GM23338 (cell line): ENCODE measurements around the gene TMEM37. TPM values are rescaled to one million over a fixed set of nuclear protein-coding genes. Genes with fewer than 3 reads are reported as not detected.

Experiments
- ATAC-seq: fragments of 200-7000 bp; cut with Tn5 transposase; 3 replicates; pipeline ENCODE4 v1.9.1; 2020
- DNase-seq: peaks from one replicate; pipeline ENCODE4 v3.0.0-alpha.2; 2015; ENCODE audit warnings: low spot score
- H2AFZ ChIP-seq: fragments of 200-600 bp; sonication (generic); 2 replicates; pipeline ENCODE4 v1.8.0; 2016; ENCODE audit warnings: antibody characterized with exemption, mild to moderate bottlenecking, moderate library complexity
- H3F3A ChIP-seq: fragments of 200-600 bp; sonication (generic); replicated peaks from 2 replicates; pipeline ENCODE4 v1.8.0; 2017; ENCODE audit warnings: antibody characterized with exemption, mixed run types, low read depth
- H3K27ac ChIP-seq: fragments of 200-600 bp; sonication (generic); 2 replicates; pipeline ENCODE4 v1.6.1; 2016; ENCODE audit warnings: low read depth
- H3K27me3 ChIP-seq: fragments of 200-600 bp; sonication (generic); 2 replicates; pipeline ENCODE4 v1.8.0; 2016; ENCODE audit warnings: mild to moderate bottlenecking, mixed run types, moderate library complexity; ENCODE audit not compliant: insufficient read depth
- H3K36me3 ChIP-seq: fragments of 200-600 bp; sonication (generic); 2 replicates; pipeline ENCODE4 v1.8.0; 2016; ENCODE audit warnings: mild to moderate bottlenecking; ENCODE audit not compliant: insufficient read depth
- H3K4me1 ChIP-seq: fragments of 200-600 bp; sonication (generic); 2 replicates; pipeline ENCODE4 v1.8.0; 2016; ENCODE audit warnings: mild to moderate bottlenecking, moderate library complexity; ENCODE audit not compliant: insufficient read depth
- H3K4me2 ChIP-seq: fragments of 200-600 bp; sonication (generic); 2 replicates; pipeline ENCODE4 v1.7.1; 2017; ENCODE audit warnings: mixed run types
- H3K4me3 ChIP-seq: fragments of 200-600 bp; sonication (generic); 2 replicates; pipeline ENCODE4 v1.6.1; 2016; ENCODE audit warnings: mixed run types
- H3K79me2 ChIP-seq: fragments of 200-600 bp; sonication (generic); replicated peaks from 2 replicates; pipeline ENCODE4 v1.8.0; 2017; ENCODE audit warnings: mild to moderate bottlenecking; ENCODE audit not compliant: insufficient read depth
- H3K9me2 ChIP-seq: fragments of 200-600 bp; sonication (generic); 2 replicates; pipeline ENCODE4 v1.8.0; 2017; ENCODE audit not compliant: insufficient read depth
- H4K20me1 ChIP-seq: fragments of 200-600 bp; sonication (generic); replicated peaks from 2 replicates; pipeline ENCODE4 v1.8.0; 2017; ENCODE audit warnings: mild to moderate bottlenecking; ENCODE audit not compliant: insufficient read depth
- H3K27ac Mint-ChIP-seq: 2 replicates; pipeline ENCODE4 v1.8.0; 2020; ENCODE audit warnings: inconsistent platforms, mild to moderate bottlenecking, moderate library complexity, mixed read lengths
- H3K27me3 Mint-ChIP-seq: 3 replicates; pipeline ENCODE4 v1.8.0; 2022; ENCODE audit warnings: low read depth, mild to moderate bottlenecking, moderate library complexity, mixed read lengths, inconsistent platforms; ENCODE audit not compliant: insufficient read depth, poor library complexity
- H3K36me3 Mint-ChIP-seq: 3 replicates; pipeline ENCODE4 v1.8.0; 2021; ENCODE audit warnings: low read depth, mild to moderate bottlenecking, inconsistent platforms, moderate library complexity, mixed read lengths
- H3K4me1 Mint-ChIP-seq: 3 replicates; pipeline ENCODE4 v1.8.0; 2020; ENCODE audit warnings: mild to moderate bottlenecking, inconsistent platforms, mixed read lengths
- H3K4me3 Mint-ChIP-seq: 3 replicates; pipeline ENCODE4 v1.8.0; 2021; ENCODE audit warnings: moderate library complexity, mild to moderate bottlenecking, inconsistent platforms, mixed read lengths
- H3K9me3 Mint-ChIP-seq: 3 replicates; pipeline ENCODE4 v1.8.0; 2020; ENCODE audit warnings: moderate library complexity, mild to moderate bottlenecking, inconsistent platforms, mixed read lengths
- CREB1 ChIP-seq: fragments of 250-450 bp; sonication (Bioruptor Pico); IDR thresholded peaks from 2 replicates; pipeline ENCODE4 v1.5.0; 2020; ENCODE audit warnings: low read depth, mild to moderate bottlenecking, moderate library complexity
- EZH2 ChIP-seq: fragments of 200-600 bp; sonication (generic); IDR thresholded peaks from one replicate; pipeline ENCODE4 v1.8.0; 2017; ENCODE audit warnings: antibody characterized with exemption, mild to moderate bottlenecking, low read depth; ENCODE audit not compliant: unreplicated experiment
- EZH2phosphoT487 ChIP-seq: fragments of 200-600 bp; sonication (generic); IDR thresholded peaks from one replicate; pipeline ENCODE4 v1.8.1; 2018; ENCODE audit warnings: antibody characterized with exemption; ENCODE audit not compliant: unreplicated experiment
- JUNB ChIP-seq: IDR thresholded peaks from one replicate; pipeline ENCODE4 v1.6.1; 2016; ENCODE audit warnings: antibody characterized with exemption; ENCODE audit not compliant: unreplicated experiment
- NANOG ChIP-seq: IDR thresholded peaks from 2 replicates; pipeline ENCODE4 v1.6.1; 2016; ENCODE audit warnings: antibody characterized with exemption, borderline replicate concordance
- POLR2AphosphoS5 ChIP-seq: IDR thresholded peaks from 2 replicates; pipeline ENCODE4 v1.6.1; 2016; ENCODE audit warnings: antibody characterized with exemption, low read depth
- ZNF331 ChIP-seq: fragments of 250-450 bp; sonication (Bioruptor Pico); IDR thresholded peaks from 2 replicates; pipeline ENCODE4 v1.5.0; 2020; ENCODE audit warnings: low read depth, mild to moderate bottlenecking, moderate library complexity
- polyA plus RNA-seq: library from polyadenylated mRNA; unstranded; fragments of >200 nt; fragmentation: Nextera tagmentation; extraction: Ambion mirVana; gene quantifications from 2 replicates; pipeline ENCODE4 v1.2.1, GENCODE V29; 2016
- total RNA-seq: library from RNA; depleted of rRNA; stranded (reverse); fragments of >200 nt; shearing (Covaris generic); gene quantifications from 2 replicates; pipeline ENCODE4 v1.2.3, GENCODE V29; 2014
- TF ChIP-seq, protein P1 (sequence below): fragments of 250-450 bp; sonication (Bioruptor Pico); IDR thresholded peaks from 2 replicates; pipeline ENCODE4 v1.5.0; 2020; ENCODE audit warnings: mild to moderate bottlenecking, moderate library complexity
- TF ChIP-seq, protein P2 (sequence below): IDR thresholded peaks from one replicate; pipeline ENCODE4 v1.6.1; 2018; ENCODE audit warnings: antibody characterized with exemption; ENCODE audit not compliant: unreplicated experiment
- TF ChIP-seq, protein P3 (sequence below), 2 experiments: fragments of 200-600 bp in 1 of 2; sonication (generic) in 1 of 2; conservative IDR thresholded peaks; 2 replicates each; pipeline versions ENCODE4 v1.5.1 to v1.6.1; 2016 to 2017; ENCODE audit warnings: antibody characterized with exemption in 2 of 2, low read depth in 2 of 2, mild to moderate bottlenecking in 2 of 2, moderate library complexity in 1 of 2

TMEM37 gene
- total and polyA plus RNA-seq, 2 experiments from 2014 or later: 8.6 to 8.8 TPM

DNA sequence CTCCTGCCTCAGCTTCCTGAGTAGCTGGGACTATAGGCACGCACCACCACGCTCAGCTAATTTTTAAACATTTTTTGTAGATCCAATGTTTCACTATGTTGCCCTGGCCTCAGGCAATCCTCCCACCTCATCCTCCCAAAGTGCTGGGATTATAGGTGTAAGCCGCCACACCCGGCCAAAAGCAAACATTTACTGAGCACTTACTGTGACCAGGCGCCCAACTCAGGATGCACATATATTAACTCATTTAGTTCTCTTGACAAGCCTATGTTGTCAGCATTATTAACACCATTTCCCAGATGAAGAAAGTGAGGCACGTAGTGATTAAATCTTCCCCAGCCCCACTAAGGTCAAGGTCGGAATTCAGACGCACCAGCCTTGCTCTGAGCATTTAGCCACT, 41.1 kb downstream of the TMEM37 start (continued):
- TF ChIP-seq, protein P1, sequence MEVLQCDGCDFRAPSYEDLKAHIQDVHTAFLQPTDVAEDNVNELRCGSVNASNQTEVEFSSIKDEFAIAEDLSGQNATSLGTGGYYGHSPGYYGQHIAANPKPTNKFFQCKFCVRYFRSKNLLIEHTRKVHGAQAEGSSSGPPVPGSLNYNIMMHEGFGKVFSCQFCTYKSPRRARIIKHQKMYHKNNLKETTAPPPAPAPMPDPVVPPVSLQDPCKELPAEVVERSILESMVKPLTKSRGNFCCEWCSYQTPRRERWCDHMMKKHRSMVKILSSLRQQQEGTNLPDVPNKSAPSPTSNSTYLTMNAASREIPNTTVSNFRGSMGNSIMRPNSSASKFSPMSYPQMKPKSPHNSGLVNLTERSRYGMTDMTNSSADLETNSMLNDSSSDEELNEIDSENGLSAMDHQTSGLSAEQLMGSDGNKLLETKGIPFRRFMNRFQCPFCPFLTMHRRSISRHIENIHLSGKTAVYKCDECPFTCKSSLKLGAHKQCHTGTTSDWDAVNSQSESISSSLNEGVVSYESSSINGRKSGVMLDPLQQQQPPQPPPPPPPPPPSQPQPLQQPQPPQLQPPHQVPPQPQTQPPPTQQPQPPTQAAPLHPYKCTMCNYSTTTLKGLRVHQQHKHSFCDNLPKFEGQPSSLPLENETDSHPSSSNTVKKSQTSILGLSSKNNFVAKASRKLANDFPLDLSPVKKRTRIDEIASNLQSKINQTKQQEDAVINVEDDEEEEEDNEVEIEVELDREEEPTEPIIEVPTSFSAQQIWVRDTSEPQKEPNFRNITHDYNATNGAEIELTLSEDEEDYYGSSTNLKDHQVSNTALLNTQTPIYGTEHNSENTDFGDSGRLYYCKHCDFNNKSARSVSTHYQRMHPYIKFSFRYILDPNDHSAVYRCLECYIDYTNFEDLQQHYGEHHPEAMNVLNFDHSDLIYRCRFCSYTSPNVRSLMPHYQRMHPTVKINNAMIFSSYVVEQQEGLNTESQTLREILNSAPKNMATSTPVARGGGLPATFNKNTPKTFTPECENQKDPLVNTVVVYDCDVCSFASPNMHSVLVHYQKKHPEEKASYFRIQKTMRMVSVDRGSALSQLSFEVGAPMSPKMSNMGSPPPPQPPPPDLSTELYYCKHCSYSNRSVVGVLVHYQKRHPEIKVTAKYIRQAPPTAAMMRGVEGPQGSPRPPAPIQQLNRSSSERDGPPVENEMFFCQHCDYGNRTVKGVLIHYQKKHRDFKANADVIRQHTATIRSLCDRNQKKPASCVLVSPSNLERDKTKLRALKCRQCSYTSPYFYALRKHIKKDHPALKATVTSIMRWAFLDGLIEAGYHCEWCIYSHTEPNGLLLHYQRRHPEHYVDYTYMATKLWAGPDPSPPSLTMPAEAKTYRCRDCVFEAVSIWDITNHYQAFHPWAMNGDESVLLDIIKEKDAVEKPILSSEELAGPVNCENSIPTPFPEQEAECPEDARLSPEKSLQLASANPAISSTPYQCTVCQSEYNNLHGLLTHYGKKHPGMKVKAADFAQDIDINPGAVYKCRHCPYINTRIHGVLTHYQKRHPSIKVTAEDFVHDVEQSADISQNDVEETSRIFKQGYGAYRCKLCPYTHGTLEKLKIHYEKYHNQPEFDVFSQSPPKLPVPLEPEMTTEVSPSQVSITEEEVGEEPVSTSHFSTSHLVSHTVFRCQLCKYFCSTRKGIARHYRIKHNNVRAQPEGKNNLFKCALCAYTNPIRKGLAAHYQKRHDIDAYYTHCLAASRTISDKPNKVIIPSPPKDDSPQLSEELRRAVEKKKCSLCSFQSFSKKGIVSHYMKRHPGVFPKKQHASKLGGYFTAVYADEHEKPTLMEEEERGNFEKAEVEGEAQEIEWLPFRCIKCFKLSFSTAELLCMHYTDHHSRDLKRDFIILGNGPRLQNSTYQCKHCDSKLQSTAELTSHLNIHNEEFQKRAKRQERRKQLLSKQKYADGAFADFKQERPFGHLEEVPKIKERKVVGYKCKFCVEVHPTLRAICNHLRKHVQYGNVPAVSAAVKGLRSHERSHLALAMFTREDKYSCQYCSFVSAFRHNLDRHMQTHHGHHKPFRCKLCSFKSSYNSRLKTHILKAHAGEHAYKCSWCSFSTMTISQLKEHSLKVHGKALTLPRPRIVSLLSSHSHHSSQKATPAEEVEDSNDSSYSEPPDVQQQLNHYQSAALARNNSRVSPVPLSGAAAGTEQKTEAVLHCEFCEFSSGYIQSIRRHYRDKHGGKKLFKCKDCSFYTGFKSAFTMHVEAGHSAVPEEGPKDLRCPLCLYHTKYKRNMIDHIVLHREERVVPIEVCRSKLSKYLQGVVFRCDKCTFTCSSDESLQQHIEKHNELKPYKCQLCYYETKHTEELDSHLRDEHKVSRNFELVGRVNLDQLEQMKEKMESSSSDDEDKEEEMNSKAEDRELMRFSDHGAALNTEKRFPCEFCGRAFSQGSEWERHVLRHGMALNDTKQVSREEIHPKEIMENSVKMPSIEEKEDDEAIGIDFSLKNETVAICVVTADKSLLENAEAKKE (CRISPR knock-in tag): no peak

DNA sequence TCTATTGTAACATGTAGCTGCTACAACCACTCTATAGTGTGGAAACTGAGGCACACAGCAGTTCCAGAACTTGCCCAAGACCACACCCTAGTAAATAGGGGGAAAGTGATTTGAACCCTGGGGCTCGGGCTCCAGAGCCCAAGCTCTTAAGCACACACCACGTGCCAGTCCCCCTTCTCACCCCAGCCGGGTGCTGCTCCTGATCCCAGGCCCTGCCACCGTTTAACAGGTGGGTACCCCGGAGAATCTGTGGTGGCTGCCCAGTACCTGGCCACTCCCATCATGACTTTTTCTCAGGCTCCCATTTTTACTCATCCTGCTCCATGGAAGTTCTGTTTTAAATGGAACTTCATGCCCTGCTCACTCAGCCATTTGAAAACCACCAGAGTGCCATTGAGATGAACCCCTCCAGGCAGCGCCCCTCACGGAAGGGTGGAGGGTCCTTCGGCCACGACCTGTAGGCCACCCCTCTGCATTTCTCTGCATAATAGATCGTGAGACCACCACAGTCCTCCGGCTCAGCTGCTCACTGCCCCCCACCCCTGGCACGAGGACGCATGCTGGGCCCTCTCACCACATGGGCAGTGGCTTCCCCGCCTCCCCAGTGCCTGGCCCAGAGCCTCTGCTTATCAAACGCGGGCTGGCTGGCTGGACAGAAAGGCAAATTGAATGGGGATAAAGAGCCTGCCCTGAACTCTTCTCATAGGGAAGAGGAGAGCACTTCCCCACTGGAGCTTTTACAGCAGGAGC, 42.1 kb downstream of the TMEM37 start:
- Histone ChIP-seq H3K4me1 (peaks cover 15% of the 10 kb centered on the region), H2AFZ (peak overlapping the region; percentile 7; the same call in 1 of the 2 replicates), H3K27ac (no peak overlapping the region), H3K36me3 (no peaks in the 10 kb centered on the region), H3K4me2 (no peak overlapping the region), H3F3A (no peaks in the 10 kb centered on the region), H3K4me3 (no peak overlapping the region), H3K79me2 (no peaks in the 10 kb centered on the region), H4K20me1 (no peaks in the 10 kb centered on the region), H3K27me3 (no peaks in the 10 kb centered on the region), H3K9me2 (0 out of 2 replicates have a peak, but pooled peaks cover 5% of the 10 kb centered on the region)
- DNase-seq (no peak), ATAC-seq (no peak)
- Mint-ChIP-seq H3K4me3 (no peak overlapping the region), H3K9me3 (no peaks in the 10 kb centered on the region; the same call in 2 of the 3 replicates), H3K27me3 (no peaks in the 10 kb centered on the region), H3K4me1 (peaks cover 23% of the 10 kb centered on the region), H3K27ac (no peak overlapping the region), H3K36me3 (no peaks in the 10 kb centered on the region)
- TF ChIP-seq CREB1 (CRISPR knock-in tag) (no peak), EZH2phosphoT487 (no peak), POLR2AphosphoS5 (no peak), EZH2 (no peak), NANOG (no peak), JUNB (no peak), ZNF331 (no peak)
- TF ChIP-seq, protein P2, sequence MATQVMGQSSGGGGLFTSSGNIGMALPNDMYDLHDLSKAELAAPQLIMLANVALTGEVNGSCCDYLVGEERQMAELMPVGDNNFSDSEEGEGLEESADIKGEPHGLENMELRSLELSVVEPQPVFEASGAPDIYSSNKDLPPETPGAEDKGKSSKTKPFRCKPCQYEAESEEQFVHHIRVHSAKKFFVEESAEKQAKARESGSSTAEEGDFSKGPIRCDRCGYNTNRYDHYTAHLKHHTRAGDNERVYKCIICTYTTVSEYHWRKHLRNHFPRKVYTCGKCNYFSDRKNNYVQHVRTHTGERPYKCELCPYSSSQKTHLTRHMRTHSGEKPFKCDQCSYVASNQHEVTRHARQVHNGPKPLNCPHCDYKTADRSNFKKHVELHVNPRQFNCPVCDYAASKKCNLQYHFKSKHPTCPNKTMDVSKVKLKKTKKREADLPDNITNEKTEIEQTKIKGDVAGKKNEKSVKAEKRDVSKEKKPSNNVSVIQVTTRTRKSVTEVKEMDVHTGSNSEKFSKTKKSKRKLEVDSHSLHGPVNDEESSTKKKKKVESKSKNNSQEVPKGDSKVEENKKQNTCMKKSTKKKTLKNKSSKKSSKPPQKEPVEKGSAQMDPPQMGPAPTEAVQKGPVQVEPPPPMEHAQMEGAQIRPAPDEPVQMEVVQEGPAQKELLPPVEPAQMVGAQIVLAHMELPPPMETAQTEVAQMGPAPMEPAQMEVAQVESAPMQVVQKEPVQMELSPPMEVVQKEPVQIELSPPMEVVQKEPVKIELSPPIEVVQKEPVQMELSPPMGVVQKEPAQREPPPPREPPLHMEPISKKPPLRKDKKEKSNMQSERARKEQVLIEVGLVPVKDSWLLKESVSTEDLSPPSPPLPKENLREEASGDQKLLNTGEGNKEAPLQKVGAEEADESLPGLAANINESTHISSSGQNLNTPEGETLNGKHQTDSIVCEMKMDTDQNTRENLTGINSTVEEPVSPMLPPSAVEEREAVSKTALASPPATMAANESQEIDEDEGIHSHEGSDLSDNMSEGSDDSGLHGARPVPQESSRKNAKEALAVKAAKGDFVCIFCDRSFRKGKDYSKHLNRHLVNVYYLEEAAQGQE: no peak
- TF ChIP-seq, protein P3, sequence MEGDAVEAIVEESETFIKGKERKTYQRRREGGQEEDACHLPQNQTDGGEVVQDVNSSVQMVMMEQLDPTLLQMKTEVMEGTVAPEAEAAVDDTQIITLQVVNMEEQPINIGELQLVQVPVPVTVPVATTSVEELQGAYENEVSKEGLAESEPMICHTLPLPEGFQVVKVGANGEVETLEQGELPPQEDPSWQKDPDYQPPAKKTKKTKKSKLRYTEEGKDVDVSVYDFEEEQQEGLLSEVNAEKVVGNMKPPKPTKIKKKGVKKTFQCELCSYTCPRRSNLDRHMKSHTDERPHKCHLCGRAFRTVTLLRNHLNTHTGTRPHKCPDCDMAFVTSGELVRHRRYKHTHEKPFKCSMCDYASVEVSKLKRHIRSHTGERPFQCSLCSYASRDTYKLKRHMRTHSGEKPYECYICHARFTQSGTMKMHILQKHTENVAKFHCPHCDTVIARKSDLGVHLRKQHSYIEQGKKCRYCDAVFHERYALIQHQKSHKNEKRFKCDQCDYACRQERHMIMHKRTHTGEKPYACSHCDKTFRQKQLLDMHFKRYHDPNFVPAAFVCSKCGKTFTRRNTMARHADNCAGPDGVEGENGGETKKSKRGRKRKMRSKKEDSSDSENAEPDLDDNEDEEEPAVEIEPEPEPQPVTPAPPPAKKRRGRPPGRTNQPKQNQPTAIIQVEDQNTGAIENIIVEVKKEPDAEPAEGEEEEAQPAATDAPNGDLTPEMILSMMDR (conservative IDR thresholded peaks at IDR 0.05; ENCODE audit: low read depth in 2 of 2): no peak
